HuH-7.5 (cell line): ENCODE measurements around the gene TXNDC15.

ENCODE experiments used
- DNase-seq: peaks from one replicate; pipeline ENCODE4 v3.0.0; 2011; ENCODE audit warnings: low spot score

Gene TXNDC15

GRCh38 chr5:134920848-134921575 lies 46.8 kb downstream of the TXNDC15 start:
- DNase-seq, result no peak

GRCh38 chr5:134932508-134932907 lies 58.3 kb downstream of the TXNDC15 start:
- DNase-seq, result no peak

GRCh38 chr5:134934202-134934601 lies 60.0 kb downstream of the TXNDC15 start:
- no peak for DNase-seq

- DNase-seq, result no peak
Observed at GRCh38 chr5:134935711-134936602, 61.8 kb downstream of the TXNDC15 start.

- DNase-seq, result no peak
Observed at GRCh38 chr5:134937526-134937925, 63.4 kb downstream of the TXNDC15 start.

GRCh38 chr5:134938030-134938429 lies 63.9 kb downstream of the TXNDC15 start:
- no peak for DNase-seq

- no peak for DNase-seq
Observed at GRCh38 chr5:134939500-134939899, 65.3 kb downstream of the TXNDC15 start.

GRCh38 chr5:134943547-134943946 lies 69.4 kb downstream of the TXNDC15 start:
- no peak for DNase-seq

GRCh38 chr5:134944630-134945029 lies 70.5 kb downstream of the TXNDC15 start:
- DNase-seq, result no peak

- DNase-seq, result no peak
Observed at GRCh38 chr5:134945041-134945440, 70.9 kb downstream of the TXNDC15 start.

- no peak for DNase-seq
Observed at GRCh38 chr5:134948911-134949310, 74.7 kb downstream of the TXNDC15 start.

- no peak for DNase-seq
Observed at GRCh38 chr5:134949316-134949715, 75.1 kb downstream of the TXNDC15 start.
